ENCODE measurements around the gene DNAJB14. TPM values are rescaled to one million over a fixed set of nuclear protein-coding genes. Genes with fewer than 3 reads are reported as not detected.

Gene DNAJB14
- total RNA-seq, 1 donor from 2014 or later: 55.2 TPM

GRCh38 chr4:99878604-99879003 lies 67.8 kb downstream of the DNAJB14 start:
- H3K4me3 Mint-ChIP-seq (ENCODE audit: unreplicated experiment): no peak overlapping the region
- no peaks in the 10 kb centered on the region for H3K27me3 Mint-ChIP-seq (ENCODE audit: unreplicated experiment)
- no peaks in the 10 kb centered on the region for H3K4me1 Mint-ChIP-seq (ENCODE audit: unreplicated experiment)
- no peak overlapping the region for H3K27ac Mint-ChIP-seq (ENCODE audit: unreplicated experiment)
- no peak for TF ChIP-seq CTCF (IDR thresholded peaks at IDR 0.05; ENCODE audit: unreplicated experiment)
- H3K9me3 Mint-ChIP-seq (ENCODE audit: unreplicated experiment): no peaks in the 10 kb centered on the region
- peaks cover 6% of the 10 kb centered on the region for H3K36me3 Mint-ChIP-seq (ENCODE audit: low read depth, unreplicated experiment)
- no peak for DNase-seq (ENCODE audit: low spot score)

DNA sequence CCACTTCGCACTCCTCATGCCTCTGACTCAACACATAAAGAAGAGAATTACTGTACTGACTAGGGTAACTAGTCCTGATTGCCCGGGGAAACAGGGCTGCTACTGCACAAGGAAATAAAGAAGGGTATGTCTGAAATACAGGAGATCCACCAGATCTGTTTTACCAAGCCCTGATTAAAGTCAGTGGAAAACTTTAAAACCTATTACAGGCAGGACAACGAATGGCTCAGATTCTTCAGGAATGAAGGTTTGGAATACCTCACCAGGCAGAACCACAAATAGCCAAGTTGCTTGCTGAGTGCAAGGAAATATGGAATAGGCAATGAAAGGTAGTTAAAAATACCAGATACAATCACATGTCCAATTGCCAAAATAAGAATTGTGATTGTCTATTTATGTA lies 69.5 kb downstream of the DNAJB14 start:
- no peaks in the 10 kb centered on the region for H3K9me3 Mint-ChIP-seq (ENCODE audit: unreplicated experiment)
- H3K36me3 Mint-ChIP-seq (ENCODE audit: low read depth, unreplicated experiment): peaks cover 6% of the 10 kb centered on the region
- H3K4me3 Mint-ChIP-seq (ENCODE audit: unreplicated experiment): no peak overlapping the region
- no peak overlapping the region for H3K27ac Mint-ChIP-seq (ENCODE audit: unreplicated experiment)
- no peaks in the 10 kb centered on the region for H3K27me3 Mint-ChIP-seq (ENCODE audit: unreplicated experiment)
- DNase-seq (ENCODE audit: low spot score): no peak
- H3K4me1 Mint-ChIP-seq (ENCODE audit: unreplicated experiment): no peaks in the 10 kb centered on the region
- no peak for TF ChIP-seq CTCF (IDR thresholded peaks at IDR 0.05; ENCODE audit: unreplicated experiment)

DNA sequence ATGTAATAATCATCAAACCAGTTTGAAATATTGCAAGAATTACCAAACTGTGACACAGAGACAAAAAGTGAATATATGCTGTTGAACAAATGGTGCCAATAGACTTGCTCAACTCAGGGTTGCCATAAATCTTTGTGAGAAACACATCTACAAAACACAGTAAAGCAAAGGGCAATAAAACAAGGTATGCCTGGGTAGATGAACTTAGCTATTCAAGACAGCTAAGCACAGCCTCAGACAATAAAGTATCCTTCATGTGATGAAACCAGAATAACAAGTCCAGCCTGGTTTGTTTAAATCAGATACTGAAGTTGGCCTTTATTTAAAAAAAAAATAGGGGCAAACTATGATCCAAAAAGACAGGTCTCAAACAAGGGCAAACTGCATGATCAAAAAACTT lies 71.3 kb downstream of the DNAJB14 start:
- no peak for DNase-seq (ENCODE audit: low spot score)
- H3K4me3 Mint-ChIP-seq (ENCODE audit: unreplicated experiment): no peak overlapping the region
- no peak for TF ChIP-seq CTCF (IDR thresholded peaks at IDR 0.05; ENCODE audit: unreplicated experiment)
- H3K36me3 Mint-ChIP-seq (ENCODE audit: low read depth, unreplicated experiment): peaks cover 5% of the 10 kb centered on the region
- H3K27me3 Mint-ChIP-seq (ENCODE audit: unreplicated experiment): no peaks in the 10 kb centered on the region
- no peaks in the 10 kb centered on the region for H3K4me1 Mint-ChIP-seq (ENCODE audit: unreplicated experiment)
- H3K27ac Mint-ChIP-seq (ENCODE audit: unreplicated experiment): no peak overlapping the region
- no peaks in the 10 kb centered on the region for H3K9me3 Mint-ChIP-seq (ENCODE audit: unreplicated experiment)

DNA sequence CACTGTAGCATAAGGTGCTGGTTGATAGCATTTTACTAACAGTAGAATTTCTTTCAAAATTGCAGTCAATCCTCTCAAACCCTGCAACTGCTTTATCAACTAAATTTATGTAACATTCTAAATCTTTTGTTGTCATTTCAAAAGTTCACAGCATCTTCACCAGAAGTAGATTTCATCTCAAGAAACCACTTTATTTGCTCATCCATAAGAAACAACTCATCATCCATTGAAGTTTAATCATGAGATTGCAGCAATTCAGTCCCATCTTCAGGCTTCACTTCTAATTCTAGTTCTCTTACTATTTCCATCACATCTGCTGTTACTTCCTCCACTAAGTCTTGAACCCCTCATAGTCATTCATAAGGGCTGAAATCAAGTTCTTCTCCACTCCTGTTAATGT lies 73.8 kb downstream of the DNAJB14 start:
- no peak overlapping the region for H3K4me3 Mint-ChIP-seq (ENCODE audit: unreplicated experiment)
- H3K4me1 Mint-ChIP-seq (ENCODE audit: unreplicated experiment): no peaks in the 10 kb centered on the region
- no peaks in the 10 kb centered on the region for H3K9me3 Mint-ChIP-seq (ENCODE audit: unreplicated experiment)
- DNase-seq (ENCODE audit: low spot score): no peak
- no peak overlapping the region for H3K27ac Mint-ChIP-seq (ENCODE audit: unreplicated experiment)
- no peaks in the 10 kb centered on the region for H3K36me3 Mint-ChIP-seq (ENCODE audit: low read depth, unreplicated experiment)
- no peak for TF ChIP-seq CTCF (IDR thresholded peaks at IDR 0.05; ENCODE audit: unreplicated experiment)
- no peaks in the 10 kb centered on the region for H3K27me3 Mint-ChIP-seq (ENCODE audit: unreplicated experiment)

DNA sequence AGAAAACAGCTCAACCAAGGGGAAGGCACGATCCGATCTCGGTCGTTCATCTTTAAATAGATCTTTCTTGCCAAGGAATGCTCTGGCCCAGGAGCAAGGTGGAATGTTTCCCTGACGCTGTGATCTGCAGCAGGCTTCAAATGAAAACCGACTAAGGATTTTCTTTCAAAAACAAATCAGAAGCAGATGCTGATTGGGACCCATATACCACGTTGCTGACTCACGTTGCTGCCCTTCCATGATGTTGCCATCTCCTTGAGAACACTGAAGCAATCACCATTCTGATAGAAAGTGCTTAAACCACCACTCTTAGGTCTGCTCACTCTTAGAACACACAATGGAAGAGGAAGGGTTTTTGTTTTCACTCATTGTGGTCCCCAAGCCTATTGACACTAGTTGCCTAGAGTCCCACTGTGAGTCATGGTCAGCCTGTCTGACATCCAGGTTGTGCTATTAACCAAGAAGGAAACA lies 78.3 kb downstream of the DNAJB14 start:
- Mint-ChIP-seq H3K4me1 (ENCODE audit: unreplicated experiment) (no peaks in the 10 kb centered on the region), H3K27me3 (ENCODE audit: unreplicated experiment) (no peaks in the 10 kb centered on the region), H3K27ac (ENCODE audit: unreplicated experiment) (no peak overlapping the region), H3K36me3 (ENCODE audit: low read depth, unreplicated experiment) (no peaks in the 10 kb centered on the region), H3K4me3 (ENCODE audit: unreplicated experiment) (no peak overlapping the region), H3K9me3 (ENCODE audit: unreplicated experiment) (no peaks in the 10 kb centered on the region)
- no peak for DNase-seq (ENCODE audit: low spot score)
- TF ChIP-seq CTCF (IDR thresholded peaks at IDR 0.05; ENCODE audit: unreplicated experiment): no peak

Data from endothelial cell (in vitro differentiated cells).